Measurements from ENCODE around the gene ZPBP.
A peak's percentile ranks its signal among the peaks of the same experiment; 100 is the strongest.
"Not testable (repeated sequence)": the region's sequence is repeated elsewhere in the genome, so short reads cannot be mapped to it uniquely, and the experiment has no call there.

The ZPBP gene

DNA sequence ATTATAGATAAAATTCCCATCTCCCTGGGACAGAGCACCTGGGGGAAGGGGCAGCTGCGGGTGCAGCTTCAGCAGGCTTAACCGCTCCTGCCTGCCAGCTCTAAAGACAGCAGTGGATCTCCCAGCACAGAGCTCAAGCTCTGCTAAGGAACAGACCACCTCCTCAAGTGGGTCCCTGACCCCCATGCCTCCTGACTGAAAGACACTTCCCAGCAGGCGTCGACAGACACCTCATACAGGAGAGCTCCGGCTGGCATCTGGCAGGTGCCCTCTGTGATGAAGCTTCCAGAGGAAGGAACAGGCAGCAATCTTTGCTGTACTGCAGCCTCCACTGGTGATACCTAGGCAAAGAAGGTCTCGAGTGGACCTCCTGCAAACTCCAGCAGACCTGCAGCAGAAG is 51.9 kb downstream of the ZPBP start:
- not testable (repeated sequence) for DNase-seq

- no peak for DNase-seq
These were observed 56.0 kb downstream of the ZPBP start for GRCh38 chr7:50037086-50037485.

DNA sequence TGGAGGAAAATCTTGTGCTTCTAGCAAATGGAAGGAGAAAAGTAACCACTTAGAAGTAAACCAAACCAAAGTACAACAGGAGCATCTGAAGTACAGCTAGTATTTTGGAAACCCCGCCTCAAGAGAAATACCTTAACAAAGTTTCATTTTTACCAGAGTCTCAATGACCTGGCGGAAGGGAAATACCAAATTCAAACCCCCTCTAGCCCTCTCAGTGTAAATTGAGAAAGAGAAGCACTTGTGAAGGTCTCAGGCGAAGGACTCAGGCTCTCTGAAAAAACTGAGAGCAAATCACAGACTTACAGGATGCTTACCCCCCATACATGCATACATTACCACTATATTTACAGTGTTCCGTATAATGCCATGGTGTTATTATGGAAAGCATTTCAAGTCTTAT is 70.1 kb downstream of the ZPBP start:
- DNase-seq: no peak

- no peak for DNase-seq
These were observed 70.6 kb downstream of the ZPBP start for GRCh38 chr7:50022451-50022850.

GRCh38 chr7:49995681-49996080 is 97.4 kb downstream of the ZPBP start:
- DNase-seq: no peak

GRCh38 chr7:49986191-49986590 is 106.9 kb downstream of the ZPBP start:
- no peak for DNase-seq

DNA sequence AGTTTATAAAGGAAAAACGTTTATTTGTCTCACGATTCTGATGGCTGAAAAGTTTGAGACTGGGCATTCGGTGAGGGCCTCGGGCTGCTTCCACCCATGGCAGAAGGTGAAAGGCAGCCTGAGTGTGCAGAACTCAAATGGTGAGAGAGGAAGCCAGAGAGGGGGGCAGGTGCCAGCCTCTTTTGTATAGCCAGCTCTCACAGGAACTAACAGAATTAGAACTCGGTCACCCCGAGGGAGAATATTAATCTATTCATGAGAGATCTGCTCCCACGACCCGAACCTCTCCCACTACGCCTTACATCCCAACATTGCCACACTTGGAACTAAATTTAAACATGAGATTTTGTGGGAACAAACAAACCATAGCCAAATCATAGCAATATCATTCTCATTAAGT is 112.6 kb downstream of the ZPBP start:
- no peak for DNase-seq

DNA sequence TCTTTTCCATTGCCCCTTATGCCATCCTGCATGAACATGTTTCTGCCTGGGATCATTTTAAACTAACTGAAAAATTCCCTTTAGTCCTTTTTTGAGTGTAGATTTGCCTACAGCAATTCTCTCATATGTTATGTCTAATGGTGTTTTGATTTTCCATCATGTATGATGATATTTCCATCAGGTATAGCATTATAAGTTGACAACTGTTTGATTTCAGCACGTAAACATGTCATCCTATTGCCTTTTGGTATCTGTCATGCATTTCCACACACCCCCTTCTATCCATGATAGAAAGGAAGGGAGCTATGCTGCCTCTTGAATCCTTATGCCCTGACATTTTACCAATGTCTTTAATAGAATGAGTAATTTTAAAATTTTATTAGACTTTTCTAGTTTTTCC is 116.8 kb downstream of the ZPBP start:
- no peak for DNase-seq

DNA sequence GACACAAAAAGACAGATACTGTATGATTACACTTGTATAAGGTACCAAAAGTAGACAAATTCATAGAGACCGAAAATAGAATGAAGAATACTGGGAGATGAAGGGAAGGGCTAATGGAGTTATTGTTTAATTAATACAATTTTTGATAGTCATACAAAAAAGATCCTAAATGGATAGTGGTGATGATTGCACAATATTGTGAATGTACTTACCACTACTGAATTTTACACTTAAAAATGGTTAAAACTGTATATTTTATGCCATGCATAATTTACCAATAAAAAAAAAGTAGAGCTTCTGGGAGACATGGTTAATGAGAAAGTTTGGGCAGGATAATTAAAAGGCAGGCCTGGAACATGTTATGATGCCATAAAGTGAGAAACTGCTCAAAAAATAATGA is 119.0 kb downstream of the ZPBP start:
- no peak for DNase-seq

DNA sequence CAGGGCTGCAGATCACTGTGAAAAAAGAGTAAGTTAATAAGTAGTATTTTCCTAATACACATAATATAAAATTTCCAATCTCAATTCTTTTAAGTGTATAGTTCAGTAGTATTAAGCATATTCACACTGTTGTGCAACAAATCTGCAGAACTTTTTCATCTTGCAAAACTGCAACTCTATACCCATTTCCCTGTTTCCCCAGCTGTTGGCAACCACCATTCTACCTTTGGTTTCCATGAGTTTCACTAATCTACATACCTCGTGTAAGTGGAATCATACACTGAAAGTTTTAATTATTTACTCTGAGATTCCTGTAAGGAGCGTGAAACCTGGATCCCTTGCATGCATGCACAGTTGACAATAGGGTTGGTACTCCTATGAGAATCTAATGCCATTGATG is 155.4 kb downstream of the ZPBP start:
- no peak for DNase-seq

GRCh38 chr7:49931627-49932026 is 161.4 kb downstream of the ZPBP start:
- DNase-seq: no peak

GRCh38 chr7:49928787-49929186 is 164.3 kb downstream of the ZPBP start:
- DNase-seq: no peak

DNA sequence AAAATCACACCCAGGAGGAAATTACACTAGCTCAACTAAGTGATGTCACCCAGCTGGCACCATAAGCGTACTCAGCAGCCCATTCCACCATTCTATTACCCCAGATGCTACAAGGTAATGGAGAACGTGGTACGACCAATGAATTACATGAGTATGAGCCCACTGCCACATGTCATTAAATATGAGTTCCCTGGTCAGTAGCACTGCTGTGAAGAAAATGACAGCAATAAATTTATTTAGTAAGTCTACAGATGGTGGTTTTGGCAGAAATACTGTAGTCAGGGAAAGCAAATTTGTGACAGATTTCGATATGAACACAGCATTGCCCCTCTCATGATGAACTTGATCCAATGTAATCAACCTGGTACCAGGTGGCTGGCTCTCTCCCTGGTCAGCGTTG is 165.4 kb downstream of the ZPBP start:
- peak in 2 of 14 donors; percentile 9 to 95 for DNase-seq

GRCh38 chr7:49926720-49927119 is 166.3 kb downstream of the ZPBP start:
- DNase-seq: peak in 1 of 14 donors; percentile 61

DNA sequence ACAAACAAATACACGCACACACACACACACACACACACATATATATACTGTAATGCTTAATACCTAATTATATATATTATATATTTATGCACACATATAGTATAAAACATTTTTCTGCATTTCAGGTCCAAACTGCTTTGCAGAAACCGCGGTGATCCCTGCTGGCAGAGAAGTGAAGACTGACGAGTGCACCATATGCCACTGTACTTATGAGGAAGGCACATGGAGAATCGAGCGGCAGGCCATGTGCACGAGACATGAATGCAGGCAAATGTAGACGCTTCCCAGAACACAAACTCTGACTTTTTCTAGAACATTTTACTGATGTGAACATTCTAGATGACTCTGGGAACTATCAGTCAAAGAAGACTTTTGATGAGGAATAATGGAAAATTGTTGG is 181.1 kb downstream of the ZPBP start:
- peak in 2 of 14 donors; percentile 6 to 81 for DNase-seq

GRCh38 chr7:49894543-49894942 is 198.5 kb downstream of the ZPBP start:
- peak in 1 of 14 donors; percentile 79 for DNase-seq

DNA sequence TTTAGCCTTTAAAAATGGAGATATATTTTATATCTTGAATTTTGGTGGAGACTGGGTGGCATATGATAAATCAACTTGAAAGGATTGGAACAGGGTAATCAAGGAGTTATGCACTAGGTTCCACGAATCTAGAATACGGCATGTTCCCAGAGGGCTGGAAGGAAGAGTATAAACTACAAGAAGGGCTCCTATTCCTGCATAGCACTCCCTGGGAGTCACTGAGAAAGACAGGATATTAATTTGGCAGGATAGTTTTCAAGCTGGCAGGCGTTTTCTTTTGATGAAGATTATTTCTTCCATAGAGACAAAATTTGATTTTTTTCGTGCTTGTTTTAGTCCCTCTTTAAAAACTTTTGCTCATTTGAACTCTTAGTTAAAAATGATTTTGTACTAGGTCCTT is 199.9 kb downstream of the ZPBP start:
- DNase-seq: peak in 1 of 14 donors; percentile 70

DNA sequence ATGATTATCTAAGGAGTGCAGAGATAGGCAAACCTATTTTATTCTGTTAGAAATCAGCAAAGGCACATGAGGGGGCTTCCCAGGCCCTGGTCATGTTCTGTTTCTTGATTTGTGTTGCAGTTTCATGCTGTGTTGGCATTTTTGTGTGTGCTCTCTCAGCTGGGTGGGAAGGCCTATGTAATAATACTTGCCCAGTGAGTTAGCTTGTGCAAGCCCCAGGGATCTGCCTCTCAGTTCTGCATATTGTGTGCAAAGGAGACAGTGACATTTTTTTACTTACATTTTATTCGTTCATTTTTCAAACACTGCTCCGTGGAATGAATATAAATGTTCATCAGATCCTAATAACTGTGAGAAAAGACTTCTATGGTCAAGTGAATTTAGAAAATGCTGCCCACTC is 200.6 kb downstream of the ZPBP start:
- DNase-seq: peak in 1 of 14 donors; percentile 41

Data from C1 segment of cervical spinal cord (tissue), 14 donors.